HCT116 (cell line): Measurements from ENCODE around the gene HSF4. TPM values are rescaled to one million over a fixed set of nuclear protein-coding genes. Genes with fewer than 3 reads are reported as not detected.

Experiments
- ATAC-seq: fragments of 200-7000 bp; cut with Tn5 transposase; 2 replicates; pipeline ENCODE4 v1.9.1; 2020; ENCODE audit warnings: mild to moderate bottlenecking, moderate library complexity
- BruUV-seq: library from RNA; stranded (reverse); fragments of 400-500 nt; replicated peaks from 2 replicates; lab custom pipeline; 2021; lab: Mats Ljungman, UMichigan
- CTCF ChIA-PET: fragments of 300-600 bp; sonication (Branson Sonifier 250); formaldehyde crosslinking; loops from one replicate; lab custom pipeline; 2021; ENCODE audit warnings: antibody characterized with exemption; lab: Charles Lee
- POLR2A ChIA-PET: fragments of 300-600, 350-600 bp; sonication (Branson Sonifier 250); formaldehyde crosslinking; loops from one replicate; lab custom pipeline; 2021; ENCODE audit warnings: antibody characterized with exemption; lab: Charles Lee
- RAD21 ChIA-PET, 2 experiments: fragments of 300-600 bp; sonication (Branson Sonifier 250); formaldehyde crosslinking; loops; one replicate each; lab custom pipeline; 2023; ENCODE audit warnings: low total read pairs in 2 of 2; ENCODE audit not compliant: uncharacterized antibody in 2 of 2, unreplicated experiment in 2 of 2, low non-redundant PET in 1 of 2; lab: Charles Lee
- DNase-seq: peaks from one replicate; pipeline ENCODE4 v3.0.0-alpha.2; 2010; ENCODE audit warnings: low read depth, low spot score
- H2AFZ ChIP-seq: fragments of 200-600 bp; shearing (Covaris generic), sonication (generic); 2 replicates; pipeline ENCODE4 v1.6.1; 2017; ENCODE audit warnings: low read depth, mixed run types, mixed read lengths, antibody characterized with exemption, low read length; ENCODE audit not compliant: poor library complexity, severe bottlenecking
- H3K27ac ChIP-seq: 2 replicates; pipeline ENCODE4 v1.5.1; 2012; ENCODE audit warnings: low read depth, low read length
- H3K27me3 ChIP-seq: fragments of 200-600 bp; sonication (generic); 2 replicates; pipeline ENCODE4 v1.6.1; 2016; ENCODE audit warnings: mixed run types, low read length, mixed read lengths; ENCODE audit not compliant: insufficient read depth
- H3K36me3 ChIP-seq, 2 experiments: fragments of 200-500 bp in 1 of 2; fragments of 200-600 bp in 1 of 2; sonication (Bioruptor generic) in 1 of 2; sonication (generic) in 1 of 2; 2 replicates each; pipeline versions ENCODE4 v1.5.1 to v1.6.1; 2014 to 2016; ENCODE audit warnings: low read length in 2 of 2, inconsistent platforms in 1 of 2, mixed read lengths in 1 of 2, mixed run types in 1 of 2; ENCODE audit not compliant: insufficient read depth in 2 of 2, control insufficient read depth in 1 of 2
- H3K4me1 ChIP-seq, 2 experiments: fragments of 200-600 bp in 1 of 2; sonication (generic) in 1 of 2; 2 replicates each; pipeline versions ENCODE4 v1.5.1 to v1.6.1; 2012 to 2017; ENCODE audit warnings: low read length in 2 of 2, inconsistent platforms in 1 of 2, mild to moderate bottlenecking in 1 of 2, mixed read lengths in 1 of 2, mixed run types in 1 of 2, moderate library complexity in 1 of 2; ENCODE audit not compliant: insufficient read depth in 2 of 2, control insufficient read depth in 1 of 2
- H3K4me2 ChIP-seq: fragments of 200-600 bp; sonication (generic); 2 replicates; pipeline ENCODE4 v1.6.1; 2017; ENCODE audit warnings: mixed run types, low read length, mixed read lengths
- H3K4me3 ChIP-seq, 2 experiments: fragments of 200-600 bp in 1 of 2; sonication (generic) in 1 of 2; replicated peaks in 1 of 2; 2 replicates each; pipeline ENCODE4 v1.5.1; 2011 to 2016; ENCODE audit warnings: low read length in 2 of 2, control low read depth in 1 of 2, low read depth in 1 of 2, mild to moderate bottlenecking in 1 of 2, mixed read lengths in 1 of 2, mixed run types in 1 of 2
- H3K79me2 ChIP-seq: fragments of 200-600 bp; sonication (generic); 2 replicates; pipeline ENCODE4 v1.6.1; 2017; ENCODE audit warnings: mild to moderate bottlenecking, mixed run types, low read length, moderate library complexity, mixed read lengths; ENCODE audit not compliant: insufficient read depth
- H3K9ac ChIP-seq: fragments of 200-600 bp; sonication (generic); 2 replicates; pipeline ENCODE4 v1.6.1; 2016; ENCODE audit warnings: low read length, mixed read lengths
- H3K9me2 ChIP-seq: fragments of 200-600 bp; sonication (generic), shearing (Covaris generic); 2 replicates; pipeline ENCODE4 v1.6.1; 2017; ENCODE audit warnings: mixed run types, mild to moderate bottlenecking, moderate library complexity; ENCODE audit not compliant: insufficient read depth
- H3K9me3 ChIP-seq, 2 experiments: fragments of 200-500 bp in 1 of 2; fragments of 200-600 bp in 1 of 2; sonication (Bioruptor generic) in 1 of 2; sonication (generic) in 1 of 2; 2 replicates each; pipeline ENCODE4 v1.6.1; 2014 to 2017; ENCODE audit warnings: low read length in 2 of 2, mixed read lengths in 2 of 2, inconsistent platforms in 1 of 2, low read depth in 1 of 2, mild to moderate bottlenecking in 1 of 2, mixed run types in 1 of 2, moderate library complexity in 1 of 2; ENCODE audit not compliant: control insufficient read depth in 1 of 2, insufficient read depth in 1 of 2
- H4K20me1 ChIP-seq: fragments of 200-600 bp; sonication (generic), shearing (Covaris generic); 2 replicates; pipeline ENCODE4 v1.6.1; 2017; ENCODE audit warnings: mixed run types, mild to moderate bottlenecking, moderate library complexity; ENCODE audit not compliant: insufficient read depth
- CEBPB ChIP-seq: IDR thresholded peaks from 2 replicates; pipeline ENCODE4 v1.6.1; 2012; ENCODE audit warnings: low read depth
- EGR1 ChIP-seq: IDR thresholded peaks from 2 replicates; pipeline ENCODE4 v1.6.1; 2012; ENCODE audit warnings: low read depth
- EZH2 ChIP-seq: fragments of 200-600 bp; sonication (generic); IDR thresholded peaks from 2 replicates; pipeline ENCODE4 v1.6.1; 2017; ENCODE audit warnings: antibody characterized with exemption, mixed run types
- FOSL1 ChIP-seq: IDR thresholded peaks from 2 replicates; pipeline ENCODE4 v1.6.1; 2012; ENCODE audit warnings: low read depth
- JUND ChIP-seq: IDR thresholded peaks from 2 replicates; pipeline ENCODE4 v1.6.1; 2012
- POLR2A ChIP-seq: IDR thresholded peaks from 2 replicates; pipeline ENCODE4 v1.7.0; 2011; ENCODE audit warnings: borderline replicate concordance; ENCODE audit not compliant: insufficient read depth, insufficient read length; ENCODE audit errors: extremely low read depth
- RAD21 ChIP-seq: IDR thresholded peaks from 2 replicates; pipeline ENCODE4 v1.6.1; 2012; ENCODE audit warnings: low read depth, mild to moderate bottlenecking
- SP1 ChIP-seq: IDR thresholded peaks from 2 replicates; pipeline ENCODE4 v1.6.1; 2012; ENCODE audit warnings: low read depth
- SRF ChIP-seq: IDR thresholded peaks from 2 replicates; pipeline ENCODE4 v1.6.1; 2012; ENCODE audit warnings: low read depth
- TCF7L2 ChIP-seq: IDR thresholded peaks from 2 replicates; pipeline ENCODE4 v1.7.0; 2011; ENCODE audit warnings: borderline replicate concordance, inconsistent platforms; ENCODE audit not compliant: insufficient read depth, insufficient read length; ENCODE audit errors: extremely low read depth
- YY1 ChIP-seq: IDR thresholded peaks from 2 replicates; pipeline ENCODE4 v1.6.1; 2011; ENCODE audit warnings: low read length, low read depth, moderate library complexity, mild to moderate bottlenecking; ENCODE audit not compliant: insufficient replicate concordance; ENCODE audit errors: extremely low read depth
- intact Hi-C: fragments of 100-400 bp; cut with micrococcal nuclease; formaldehyde crosslinking; loops from 2 replicates; pipeline ENCODE4 v1.10.0; 2022
- total RNA-seq: library from RNA; stranded (reverse); gene quantifications from one replicate; pipeline ENCODE4 v1.2.1, GENCODE V29; 2021; ENCODE audit not compliant: unreplicated experiment
- TF ChIP-seq, protein P1 (sequence below): IDR thresholded peaks from 2 replicates; pipeline ENCODE4 v1.6.1; 2011; ENCODE audit warnings: mild to moderate bottlenecking, low read length, moderate library complexity; ENCODE audit not compliant: insufficient replicate concordance; ENCODE audit errors: extremely low read depth
- TF ChIP-seq, protein P2 (sequence below), 3 experiments: fragments of 200-600 bp in 1 of 3; sonication (generic) in 1 of 3; IDR thresholded peaks in 2 of 3; conservative IDR thresholded peaks in 1 of 3; 2 replicates each; pipeline ENCODE4 v1.5.1; 2012 to 2017; ENCODE audit warnings: low read depth in 2 of 3, low read length in 2 of 3, antibody characterized with exemption in 1 of 3, borderline replicate concordance in 1 of 3, control low read depth in 1 of 3, mild to moderate bottlenecking in 1 of 3, mixed read lengths in 1 of 3, mixed run types in 1 of 3, moderate library complexity in 1 of 3; ENCODE audit not compliant: insufficient read depth in 1 of 3
- TF ChIP-seq, protein P3 (sequence below): IDR thresholded peaks from 2 replicates; pipeline ENCODE4 v1.6.1; 2012; ENCODE audit warnings: low read depth
- TF ChIP-seq, protein P4 (sequence below): IDR thresholded peaks from 2 replicates; pipeline ENCODE4 v1.6.1; 2012

Gene HSF4
- total RNA-seq, 1 experiment from 2014 or later = 46.6 TPM

DNA sequence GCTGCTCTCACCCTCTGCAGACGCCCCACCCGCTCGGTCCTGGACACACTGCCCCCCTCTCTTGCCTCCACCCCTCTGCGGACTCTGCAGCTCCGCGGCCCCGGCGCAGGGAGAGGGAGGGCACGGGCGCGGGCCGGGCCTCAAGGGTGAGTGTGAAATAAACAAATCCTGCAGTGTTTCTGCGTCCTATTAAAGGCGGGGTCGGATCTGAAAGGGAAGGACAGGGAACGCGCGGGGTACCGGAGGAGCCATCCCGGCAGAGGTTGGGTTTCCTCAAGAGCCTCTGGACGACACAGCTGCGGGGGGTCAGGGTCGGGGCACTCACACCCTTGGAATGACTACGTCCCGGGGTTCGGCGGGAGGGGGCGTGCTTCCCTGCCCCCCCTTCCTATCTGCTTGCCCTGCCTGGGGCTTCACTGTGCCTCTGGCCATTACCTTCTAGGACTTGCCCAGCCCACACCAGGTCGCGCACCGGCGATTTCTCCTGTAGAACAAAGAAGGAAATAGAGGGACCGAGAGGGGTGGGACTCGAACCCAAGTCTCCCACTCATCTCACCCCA is 466 bp upstream of the HSF4 start (continued):
- TF ChIP-seq RAD21 (no peak), JUND (no peak), CEBPB (no peak)
- TF ChIP-seq, protein P1, sequence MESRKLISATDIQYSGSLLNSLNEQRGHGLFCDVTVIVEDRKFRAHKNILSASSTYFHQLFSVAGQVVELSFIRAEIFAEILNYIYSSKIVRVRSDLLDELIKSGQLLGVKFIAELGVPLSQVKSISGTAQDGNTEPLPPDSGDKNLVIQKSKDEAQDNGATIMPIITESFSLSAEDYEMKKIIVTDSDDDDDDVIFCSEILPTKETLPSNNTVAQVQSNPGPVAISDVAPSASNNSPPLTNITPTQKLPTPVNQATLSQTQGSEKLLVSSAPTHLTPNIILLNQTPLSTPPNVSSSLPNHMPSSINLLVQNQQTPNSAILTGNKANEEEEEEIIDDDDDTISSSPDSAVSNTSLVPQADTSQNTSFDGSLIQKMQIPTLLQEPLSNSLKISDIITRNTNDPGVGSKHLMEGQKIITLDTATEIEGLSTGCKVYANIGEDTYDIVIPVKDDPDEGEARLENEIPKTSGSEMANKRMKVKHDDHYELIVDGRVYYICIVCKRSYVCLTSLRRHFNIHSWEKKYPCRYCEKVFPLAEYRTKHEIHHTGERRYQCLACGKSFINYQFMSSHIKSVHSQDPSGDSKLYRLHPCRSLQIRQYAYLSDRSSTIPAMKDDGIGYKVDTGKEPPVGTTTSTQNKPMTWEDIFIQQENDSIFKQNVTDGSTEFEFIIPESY = no peak

DNA sequence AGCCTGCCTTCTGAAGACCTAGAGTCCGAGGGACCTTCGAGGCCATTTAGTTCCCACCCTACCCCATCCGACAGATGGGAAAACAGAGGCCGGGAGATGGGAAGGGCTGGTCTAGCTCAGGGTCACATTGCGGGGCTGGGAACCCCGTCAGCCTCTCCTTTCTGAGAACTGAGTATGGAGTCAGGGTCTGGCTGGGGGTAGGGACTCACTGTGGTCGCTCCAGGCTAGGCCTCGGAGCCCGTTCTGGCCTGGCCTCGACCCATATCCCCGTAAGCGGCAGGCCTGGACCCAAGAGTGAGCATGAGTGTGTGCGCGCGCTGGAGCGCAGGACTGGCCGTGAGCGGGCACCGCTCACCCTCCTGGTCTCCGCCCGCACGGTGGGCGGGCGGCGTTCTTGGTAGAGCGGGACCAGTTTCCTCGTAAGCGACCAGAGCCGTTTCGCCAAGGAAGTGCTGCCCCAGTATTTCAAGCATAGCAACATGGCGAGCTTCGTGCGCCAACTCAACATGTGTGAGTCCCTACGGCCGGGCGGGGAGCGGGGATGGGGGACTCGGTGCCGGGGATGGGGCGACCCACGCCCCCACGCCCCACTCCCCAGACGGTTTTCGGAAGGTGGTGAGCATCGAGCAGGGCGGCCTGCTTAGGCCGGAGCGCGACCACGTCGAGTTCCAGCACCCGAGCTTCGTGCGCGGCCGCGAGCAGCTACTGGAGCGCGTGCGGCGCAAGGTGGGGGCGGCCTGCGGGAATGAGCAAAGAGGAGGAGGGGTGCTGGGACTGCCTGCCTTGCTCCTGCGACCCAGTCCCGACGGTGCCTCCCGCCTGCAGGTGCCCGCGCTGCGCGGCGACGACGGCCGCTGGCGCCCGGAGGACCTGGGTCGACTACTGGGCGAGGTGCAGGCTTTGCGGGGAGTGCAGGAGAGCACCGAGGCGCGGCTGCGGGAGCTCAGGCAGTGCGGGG is 855 bp downstream of the HSF4 start:
- ChIA-PET CTCF (no interaction called here), POLR2A (no interaction called here), RAD21 (no interaction called here)
- Histone ChIP-seq H2AFZ (no peak overlapping the region), H3K27ac (peak overlapping the region; percentile 58; the same call in 1 of the 2 replicates), H3K9me3 (no peaks in the 10 kb centered on the region), H3K4me1 (peaks cover 27 to 40% of the 10 kb centered on the region in 2 experiments), H3K36me3 (no peaks in the 10 kb centered on the region), H3K27me3 (no peaks in the 10 kb centered on the region), H4K20me1 (no peaks in the 10 kb centered on the region), H3K9ac (peak overlapping the region; percentile 52; the same call in 1 of the 2 replicates), H3K4me3 (peak overlapping the region in 1 of 2 experiments; percentile 26; a peak in 1 of 4 replicates), H3K9me2 (no peaks in the 10 kb centered on the region), H3K79me2 (no peaks in the 10 kb centered on the region; the same call in 1 of the 2 replicates), H3K4me2 (peak overlapping the region; percentile 65)
- no peak for ATAC-seq
- intact Hi-C loops = no loop called here
- no peak for DNase-seq
- no TSS peak for BruUV-seq
- TF ChIP-seq, protein P2, sequence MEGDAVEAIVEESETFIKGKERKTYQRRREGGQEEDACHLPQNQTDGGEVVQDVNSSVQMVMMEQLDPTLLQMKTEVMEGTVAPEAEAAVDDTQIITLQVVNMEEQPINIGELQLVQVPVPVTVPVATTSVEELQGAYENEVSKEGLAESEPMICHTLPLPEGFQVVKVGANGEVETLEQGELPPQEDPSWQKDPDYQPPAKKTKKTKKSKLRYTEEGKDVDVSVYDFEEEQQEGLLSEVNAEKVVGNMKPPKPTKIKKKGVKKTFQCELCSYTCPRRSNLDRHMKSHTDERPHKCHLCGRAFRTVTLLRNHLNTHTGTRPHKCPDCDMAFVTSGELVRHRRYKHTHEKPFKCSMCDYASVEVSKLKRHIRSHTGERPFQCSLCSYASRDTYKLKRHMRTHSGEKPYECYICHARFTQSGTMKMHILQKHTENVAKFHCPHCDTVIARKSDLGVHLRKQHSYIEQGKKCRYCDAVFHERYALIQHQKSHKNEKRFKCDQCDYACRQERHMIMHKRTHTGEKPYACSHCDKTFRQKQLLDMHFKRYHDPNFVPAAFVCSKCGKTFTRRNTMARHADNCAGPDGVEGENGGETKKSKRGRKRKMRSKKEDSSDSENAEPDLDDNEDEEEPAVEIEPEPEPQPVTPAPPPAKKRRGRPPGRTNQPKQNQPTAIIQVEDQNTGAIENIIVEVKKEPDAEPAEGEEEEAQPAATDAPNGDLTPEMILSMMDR (IDR thresholded peaks at IDR 0.05 in 2 of 3, conservative IDR thresholded peaks at IDR 0.05 in 1 of 3; ENCODE audit: borderline replicate concordance in 1 of 3, insufficient read depth in 1 of 3, low read depth in 2 of 3, low read length in 2 of 3) = no peak
- no peak for TF ChIP-seq POLR2A
- no peak for TF ChIP-seq TCF7L2
- TF ChIP-seq SP1 = no peak
- no peak for TF ChIP-seq CEBPB
- TF ChIP-seq FOSL1 = no peak
- TF ChIP-seq, protein P3, sequence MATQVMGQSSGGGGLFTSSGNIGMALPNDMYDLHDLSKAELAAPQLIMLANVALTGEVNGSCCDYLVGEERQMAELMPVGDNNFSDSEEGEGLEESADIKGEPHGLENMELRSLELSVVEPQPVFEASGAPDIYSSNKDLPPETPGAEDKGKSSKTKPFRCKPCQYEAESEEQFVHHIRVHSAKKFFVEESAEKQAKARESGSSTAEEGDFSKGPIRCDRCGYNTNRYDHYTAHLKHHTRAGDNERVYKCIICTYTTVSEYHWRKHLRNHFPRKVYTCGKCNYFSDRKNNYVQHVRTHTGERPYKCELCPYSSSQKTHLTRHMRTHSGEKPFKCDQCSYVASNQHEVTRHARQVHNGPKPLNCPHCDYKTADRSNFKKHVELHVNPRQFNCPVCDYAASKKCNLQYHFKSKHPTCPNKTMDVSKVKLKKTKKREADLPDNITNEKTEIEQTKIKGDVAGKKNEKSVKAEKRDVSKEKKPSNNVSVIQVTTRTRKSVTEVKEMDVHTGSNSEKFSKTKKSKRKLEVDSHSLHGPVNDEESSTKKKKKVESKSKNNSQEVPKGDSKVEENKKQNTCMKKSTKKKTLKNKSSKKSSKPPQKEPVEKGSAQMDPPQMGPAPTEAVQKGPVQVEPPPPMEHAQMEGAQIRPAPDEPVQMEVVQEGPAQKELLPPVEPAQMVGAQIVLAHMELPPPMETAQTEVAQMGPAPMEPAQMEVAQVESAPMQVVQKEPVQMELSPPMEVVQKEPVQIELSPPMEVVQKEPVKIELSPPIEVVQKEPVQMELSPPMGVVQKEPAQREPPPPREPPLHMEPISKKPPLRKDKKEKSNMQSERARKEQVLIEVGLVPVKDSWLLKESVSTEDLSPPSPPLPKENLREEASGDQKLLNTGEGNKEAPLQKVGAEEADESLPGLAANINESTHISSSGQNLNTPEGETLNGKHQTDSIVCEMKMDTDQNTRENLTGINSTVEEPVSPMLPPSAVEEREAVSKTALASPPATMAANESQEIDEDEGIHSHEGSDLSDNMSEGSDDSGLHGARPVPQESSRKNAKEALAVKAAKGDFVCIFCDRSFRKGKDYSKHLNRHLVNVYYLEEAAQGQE = no peak
- no peak for TF ChIP-seq RAD21
- no peak for TF ChIP-seq YY1
- no peak for TF ChIP-seq EZH2
- TF ChIP-seq, protein P4, sequence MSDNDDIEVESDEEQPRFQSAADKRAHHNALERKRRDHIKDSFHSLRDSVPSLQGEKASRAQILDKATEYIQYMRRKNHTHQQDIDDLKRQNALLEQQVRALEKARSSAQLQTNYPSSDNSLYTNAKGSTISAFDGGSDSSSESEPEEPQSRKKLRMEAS = no peak
- TF ChIP-seq EGR1 = no peak
- no peak for TF ChIP-seq SRF
